ENCODE results near the gene STARD8. TPM values are rescaled to one million over a fixed set of nuclear protein-coding genes. Genes with fewer than 3 reads are reported as not detected.
"Not testable (repeated sequence)": the region's sequence is repeated elsewhere in the genome, so short reads cannot be mapped to it uniquely, and the experiment has no call there.

Gene STARD8
- total RNA-seq, 2 donors from 2014 or later = 13.2 to 15.2 TPM

DNA sequence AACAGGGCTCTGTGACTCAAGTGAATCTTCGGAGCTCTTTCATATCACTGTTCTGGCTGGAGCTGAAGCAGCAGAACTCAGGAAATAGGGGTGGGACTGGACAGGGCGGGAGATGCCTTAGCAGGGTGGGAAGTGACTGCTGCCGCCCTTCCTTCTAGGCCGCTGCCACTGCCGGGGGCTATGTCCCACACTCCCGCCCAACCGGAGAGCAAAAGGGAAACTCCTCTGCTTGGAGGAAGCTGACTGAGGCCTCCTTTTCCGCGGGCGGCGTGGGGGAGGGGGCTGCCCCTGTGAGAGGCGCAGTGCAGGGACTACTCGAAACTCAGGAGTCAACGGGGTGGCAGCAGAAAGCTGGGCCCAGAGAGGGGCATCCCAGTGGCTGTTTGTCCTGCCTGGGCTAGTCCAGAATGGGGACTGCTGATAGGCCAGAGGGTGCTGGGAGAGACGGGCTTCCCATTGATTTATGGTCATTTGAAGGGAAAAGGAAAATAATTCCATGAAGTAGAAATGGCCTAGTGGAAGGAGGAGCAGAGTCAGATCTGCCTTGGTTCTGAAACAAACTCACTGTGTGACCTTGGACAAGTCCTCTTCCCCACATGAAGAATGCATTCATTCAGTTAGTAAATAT is 36.9 kb downstream of the STARD8 start:
- DNase-seq (peak; percentile 83), ATAC-seq (peak; percentile 49 to 75)
- intact Hi-C loops (cut with DNase I) = no loop called here

- ATAC-seq = no peak
- intact Hi-C loops (cut with DNase I) = no loop called here
- no peak for DNase-seq
Observed at GRCh38 chrX:68684919-68685304, 37.4 kb downstream of the STARD8 start.

- DNase-seq (peak; percentile 44), ATAC-seq (peak; percentile 29 to 55)
- intact Hi-C loops (cut with DNase I) = no loop called here
Observed at GRCh38 chrX:68685685-68686084, 38.2 kb downstream of the STARD8 start.

DNA sequence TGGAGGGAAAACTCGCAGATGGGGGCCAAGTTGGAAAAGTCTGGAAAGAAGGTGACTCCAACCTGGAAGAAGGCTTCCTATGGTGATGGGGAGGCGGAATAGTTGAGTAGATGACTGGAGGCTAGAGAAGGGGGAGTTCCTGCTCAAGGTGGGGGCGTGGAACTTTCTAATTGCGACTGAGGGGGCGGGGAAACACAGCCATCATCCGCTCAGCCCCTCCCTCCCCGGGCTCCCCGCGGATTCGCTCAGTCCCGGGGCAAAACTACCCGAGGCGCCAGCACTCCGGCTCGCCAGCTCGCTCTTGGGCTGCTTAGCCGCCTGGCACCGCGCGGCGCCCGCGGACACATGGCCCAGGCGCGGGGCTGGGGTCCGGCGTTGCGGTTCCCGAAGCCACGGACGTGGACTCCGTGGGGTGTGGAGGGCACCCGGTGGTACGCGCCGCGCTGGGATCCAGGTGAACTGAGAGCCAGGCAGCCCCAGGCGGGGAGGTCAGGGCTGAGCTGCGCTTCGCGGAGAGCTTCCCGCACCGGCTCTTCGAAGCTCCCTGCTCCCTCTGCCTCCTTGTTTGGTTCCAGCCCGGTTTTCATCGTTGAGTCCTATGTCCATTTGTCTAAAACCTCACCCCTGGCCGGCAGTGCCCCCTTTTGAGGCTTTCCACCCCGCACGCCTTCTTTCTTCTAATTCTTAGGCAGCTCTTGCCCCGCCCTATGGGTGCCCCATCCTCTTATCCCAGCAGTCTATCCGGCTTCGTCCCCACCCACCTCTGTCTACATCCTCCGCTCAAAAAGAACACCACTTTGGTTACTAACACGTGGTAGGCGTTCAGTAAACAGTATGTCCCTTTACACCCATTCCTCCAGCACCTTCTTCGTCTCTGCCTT is 38.9 kb downstream of the STARD8 start:
- intact Hi-C loops (cut with DNase I) = no loop called here
- DNase-seq (peak; percentile 71), ATAC-seq (peak; percentile 57 to 70)

GRCh38 chrX:68688931-68689330 is 41.5 kb downstream of the STARD8 start:
- DNase-seq; intact Hi-C loops (cut with DNase I); ATAC-seq: not testable (repeated sequence)

DNA sequence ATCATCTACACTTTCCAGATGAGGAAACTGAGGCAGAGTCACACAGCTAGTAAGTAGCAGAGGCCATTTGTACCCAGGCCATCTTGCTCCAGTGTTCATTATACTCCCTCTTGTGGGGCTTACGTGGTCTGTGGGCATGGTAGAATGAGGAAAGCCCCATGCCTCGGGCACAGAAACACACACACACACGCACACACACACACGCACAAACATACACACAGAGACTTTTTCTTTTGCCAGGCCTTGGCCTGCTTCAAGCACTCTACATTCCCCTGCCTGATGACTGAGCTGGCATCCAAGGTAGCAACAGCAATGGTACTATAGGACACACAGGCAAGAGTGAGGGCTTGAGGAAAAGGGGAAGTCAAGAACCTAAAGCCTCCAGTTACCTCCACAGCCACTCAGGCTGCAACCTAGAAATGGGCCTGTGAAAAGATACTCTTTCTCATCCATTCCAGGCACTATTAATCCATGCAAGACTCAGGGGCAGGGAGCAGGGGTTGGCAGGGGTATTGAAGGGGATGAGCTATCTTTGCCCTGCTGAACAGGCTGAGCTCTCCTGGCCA is 43.6 kb downstream of the STARD8 start:
- ATAC-seq (no peak), DNase-seq (no peak)
- intact Hi-C loops (cut with DNase I) = no loop called here

GRCh38 chrX:68691921-68692320 is 44.5 kb downstream of the STARD8 start:
- ATAC-seq = no peak
- DNase-seq = no peak
- intact Hi-C loops (cut with DNase I) = no loop called here

GRCh38 chrX:68692651-68693050 is 45.2 kb downstream of the STARD8 start:
- intact Hi-C loops (cut with DNase I) = no loop called here
- DNase-seq (no peak), ATAC-seq (no peak)

- peak; percentile 90 for DNase-seq
- intact Hi-C loops (cut with DNase I) = no loop called here
- peak; percentile 91 to 93 for ATAC-seq
Observed at GRCh38 chrX:68693481-68694434, 46.3 kb downstream of the STARD8 start.

DNA sequence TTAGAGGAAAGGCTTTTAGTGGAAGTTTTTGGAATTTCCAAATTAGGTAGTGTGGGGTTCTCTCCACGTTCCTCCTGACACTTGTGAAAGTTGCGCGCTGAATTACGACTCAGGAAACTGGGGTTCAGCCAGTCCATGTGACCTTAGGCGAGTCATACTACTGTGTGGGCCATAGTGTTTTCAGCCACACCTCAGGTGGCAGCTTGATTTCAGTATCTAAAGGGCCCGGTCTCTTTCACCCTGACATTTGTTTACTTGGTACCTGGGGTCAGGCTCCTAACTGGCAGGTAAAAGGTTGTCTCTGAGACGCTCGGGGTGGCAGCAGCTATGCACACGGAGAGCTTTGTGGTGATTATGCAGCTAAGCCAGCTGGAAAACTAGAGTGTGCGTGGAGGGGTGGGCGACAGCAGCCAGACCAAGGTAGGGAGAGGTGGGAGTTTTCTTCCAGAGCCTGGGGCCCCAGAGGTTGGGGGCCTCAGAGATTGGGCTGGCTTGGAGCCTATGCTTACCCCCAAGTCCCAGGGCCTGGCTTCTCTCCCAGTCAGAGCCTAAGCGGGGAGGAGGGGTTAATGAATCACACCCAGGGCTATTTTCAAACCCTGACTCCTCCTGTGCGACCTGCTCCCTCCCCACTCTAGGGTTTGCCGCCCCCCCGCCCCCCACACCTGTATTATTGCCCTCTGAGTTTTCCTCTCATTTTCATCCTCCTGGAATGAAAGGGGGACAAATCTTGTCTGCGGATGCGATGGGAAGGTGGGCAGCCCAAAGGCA is 47.2 kb downstream of the STARD8 start:
- ATAC-seq (peak in 1 of 2 donors; percentile 21), DNase-seq (no peak)
- intact Hi-C loops (cut with DNase I) = no loop called here

GRCh38 chrX:68695206-68695845 is 47.9 kb downstream of the STARD8 start:
- intact Hi-C loops (cut with DNase I) = no loop called here
- no peak for DNase-seq

DNA sequence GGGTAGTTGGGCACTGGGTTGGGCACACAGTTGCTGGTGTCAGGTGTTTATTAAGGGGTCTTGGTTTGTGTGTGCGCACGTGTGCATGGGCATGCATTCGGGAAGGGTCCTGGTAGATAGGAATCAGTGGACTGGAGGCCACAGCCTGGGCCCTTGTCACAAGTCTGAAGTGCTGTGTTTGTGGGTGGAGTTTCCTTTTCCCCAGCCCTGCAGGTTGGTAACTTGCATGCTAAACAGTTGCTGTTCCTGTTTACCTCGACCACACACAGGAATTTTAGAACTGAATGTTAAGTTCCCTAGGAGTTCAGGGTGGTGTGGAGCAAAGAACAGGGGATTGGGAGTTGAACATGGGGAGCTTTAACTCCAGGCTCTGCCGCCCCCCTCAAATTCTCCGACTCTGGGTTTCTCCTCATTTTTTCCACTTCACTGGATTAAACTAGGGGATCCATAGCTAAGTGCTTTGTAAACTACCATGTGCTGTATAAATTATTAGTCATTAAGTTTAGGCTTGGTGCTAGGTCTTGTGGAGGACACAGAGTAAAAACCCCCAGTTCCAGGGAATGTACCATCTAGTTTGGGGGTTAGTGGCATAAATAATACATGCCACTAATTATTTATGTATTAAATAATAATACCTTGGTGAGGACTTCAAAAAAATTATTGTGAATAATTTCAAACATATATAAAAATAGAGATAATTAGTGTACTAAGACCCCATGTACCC is 49.0 kb downstream of the STARD8 start:
- intact Hi-C loops (cut with DNase I) = no loop called here
- ATAC-seq = no peak
- DNase-seq = no peak

More at GRCh38 chrX:68695206-68695845, 47.9 kb downstream of the STARD8 start:
- ATAC-seq = no peak

DNA sequence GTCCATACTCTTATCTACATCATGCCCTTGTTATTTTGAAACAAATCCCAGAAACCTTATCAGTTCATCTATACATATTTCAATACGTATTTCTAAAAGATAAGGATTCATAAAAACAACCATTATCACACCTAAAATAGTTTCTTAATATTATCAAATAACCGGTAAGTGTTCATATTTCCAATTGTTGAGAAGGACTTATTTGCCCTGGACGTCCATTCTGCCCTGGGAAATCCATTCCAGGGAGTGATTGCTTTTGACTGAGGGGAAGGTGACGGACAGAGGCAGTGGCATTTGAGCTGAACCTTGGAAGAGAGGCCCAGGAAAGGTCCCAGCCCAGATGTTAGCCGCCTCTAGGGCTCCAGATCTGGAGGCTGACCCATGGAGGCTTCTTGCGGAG is 49.6 kb downstream of the STARD8 start:
- ATAC-seq (no peak), DNase-seq (no peak)
- intact Hi-C loops (cut with DNase I) = no loop called here

DNA sequence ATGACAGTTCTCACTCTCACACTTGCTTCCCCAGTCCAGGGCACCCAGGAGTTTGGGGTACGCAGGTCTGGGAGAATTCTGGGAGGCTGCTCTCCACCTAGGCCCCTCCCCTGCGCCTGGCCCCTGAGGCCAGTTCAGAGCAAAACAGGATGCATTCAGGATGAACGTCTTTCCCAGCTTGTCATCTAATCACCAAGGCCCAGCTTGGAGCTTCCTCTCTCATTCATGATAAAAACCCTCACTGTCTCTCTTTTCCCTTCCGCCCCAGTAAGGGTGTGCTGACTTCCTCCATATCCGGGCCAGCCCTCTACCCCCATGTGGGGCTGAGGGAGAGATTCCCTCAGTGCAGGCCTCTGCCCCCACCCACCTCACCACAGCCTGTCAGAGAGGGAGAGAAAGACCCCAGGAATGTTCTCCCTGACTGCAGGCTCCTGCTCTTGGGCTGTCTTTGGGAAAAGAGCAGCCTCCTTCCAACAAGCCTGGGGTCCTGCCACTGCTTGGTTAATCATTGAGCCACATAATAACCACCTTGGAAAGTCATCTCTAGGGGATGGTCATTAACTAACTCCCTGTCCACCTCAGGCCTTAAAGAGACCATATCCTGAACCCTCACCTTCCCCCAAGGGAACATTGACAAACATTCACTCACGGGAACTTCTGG is 50.1 kb downstream of the STARD8 start:
- intact Hi-C loops (cut with DNase I) = no loop called here
- DNase-seq (no peak), ATAC-seq (no peak)

DNA sequence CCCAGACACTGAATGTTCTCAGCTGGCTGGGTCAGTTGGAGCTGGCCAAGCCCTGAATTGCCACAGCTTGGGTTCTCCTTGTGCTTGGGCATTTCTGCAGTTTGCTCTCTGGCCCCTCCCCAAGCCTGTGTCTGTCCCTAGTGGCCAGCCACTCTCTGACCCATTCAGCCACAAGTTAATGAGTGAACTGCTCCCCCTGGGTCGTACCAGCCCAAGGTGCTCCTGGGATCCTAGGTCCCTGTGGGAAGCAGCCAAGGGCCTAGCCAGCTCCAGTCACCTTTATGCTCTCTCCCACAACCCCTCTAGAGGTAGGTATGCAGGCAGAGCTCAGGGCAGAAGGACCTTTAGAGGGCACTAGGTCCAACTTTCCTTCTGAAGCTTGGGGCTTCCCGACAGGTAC is 51.5 kb downstream of the STARD8 start:
- DNase-seq (no peak), ATAC-seq (no peak)
- intact Hi-C loops (cut with DNase I) = no loop called here

- intact Hi-C loops (cut with DNase I) = loop anchor here in 1 of 2 donors (10.0 kb wide), 1 partner anchor 185 kb away; no protein-coding TSS in a partner anchor
- DNase-seq = peak; percentile 54
- ATAC-seq = peak; percentile 42 to 65
Observed at GRCh38 chrX:68699960-68700746, 52.7 kb downstream of the STARD8 start.
